ENCODE results near the gene TNFRSF19. TPM values are rescaled to one million over a fixed set of nuclear protein-coding genes. Genes with fewer than 3 reads are reported as not detected.

TNFRSF19 gene
- total and polyA plus RNA-seq, 2 of the 4 experiments (the other 2 are of a cell fraction): 18.6 to 26.3 TPM

DNA sequence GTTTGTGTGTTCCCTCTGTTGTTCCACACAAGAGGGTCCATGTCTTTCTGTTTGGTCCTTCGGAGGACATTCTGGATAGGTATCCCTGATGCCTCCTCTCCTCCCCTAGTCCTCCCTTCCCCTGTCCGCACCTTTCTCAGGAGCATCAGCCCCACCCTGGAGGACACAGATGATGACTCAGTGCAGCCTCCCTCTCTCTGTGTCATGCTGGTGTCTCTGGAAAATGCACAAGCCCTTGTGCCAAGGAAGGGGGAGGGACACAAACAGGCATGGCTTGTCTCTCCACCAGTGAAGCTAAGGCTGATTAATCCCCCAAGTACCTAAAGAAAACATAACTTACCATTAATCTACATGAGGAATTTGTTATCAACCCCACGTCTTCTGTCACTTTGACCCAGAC, 16.2 kb upstream of the TNFRSF19 start:
- no peak overlapping the region for H3K9ac ChIP-seq (ENCODE audit: low read depth, low read length)
- no peak overlapping the region for H3K4ac ChIP-seq (ENCODE audit: low read depth, low read length)
- H3K27ac ChIP-seq (ENCODE audit: insufficient read depth, low read length): no peak overlapping the region
- no peaks in the 10 kb centered on the region for H4K20me1 ChIP-seq (ENCODE audit: insufficient read depth, low read length)
- H3K36me3 ChIP-seq (ENCODE audit: control insufficient read depth, insufficient read depth, low read length): no peaks in the 10 kb centered on the region
- no peak overlapping the region; the same call in 1 of the 2 replicates for H2BK120ac ChIP-seq (ENCODE audit: low read depth, low read length)
- peak; percentile 16 for DNase-seq
- WGBS, 2 experiments (ENCODE audit: extremely low coverage in 2 of 2, insufficient read length in 1 of 2): 86% methylated on average over 1 of the region's 3 CpGs; no CpG with 5 or more reads in 1 of the 2 experiments
- ChIA-PET CTCF (no interaction called here), POLR2A (ENCODE audit: unreplicated experiment) (no interaction called here)
- no peak overlapping the region for H2AK9ac ChIP-seq (replicated peaks; ENCODE audit: low read depth, low read length, poor library complexity)
- H3K23ac ChIP-seq (ENCODE audit: low read depth, low read length): no peak overlapping the region
- no peaks in the 10 kb centered on the region for H3K27me3 ChIP-seq (ENCODE audit: control insufficient read depth, insufficient read depth, low read length)
- no TSS peak for BruUV-seq (replicated peaks)
- H3K4me2 ChIP-seq (ENCODE audit: low read depth, low read length): no peak overlapping the region
- H2BK20ac ChIP-seq (ENCODE audit: low read depth, low read length): no peak overlapping the region
- no peak overlapping the region for H3K56ac ChIP-seq (ENCODE audit: extremely low read depth, insufficient read depth, low read length)
- H3K79me1 ChIP-seq (ENCODE audit: low read depth in 1 of 2, low read length in 2 of 2): 0 out of 4 replicates have a peak, but pooled peaks cover 0 to 11% of the 10 kb centered on the region in 2 experiments
- no peak overlapping the region for H3K4me3 ChIP-seq (ENCODE audit: insufficient read depth, low read depth, low read length)
- H3K14ac ChIP-seq (replicated peaks; ENCODE audit: low read depth, low read length): no peak overlapping the region
- no peak overlapping the region for H4K91ac ChIP-seq (ENCODE audit: insufficient read depth, low read depth, low read length)
- ATAC-seq (ENCODE audit: low read depth): no peak
- H3K4me1 ChIP-seq (ENCODE audit: control insufficient read depth, insufficient read depth, low read length): peaks cover 6% of the 10 kb centered on the region
- no peak overlapping the region for H4K8ac ChIP-seq (ENCODE audit: low read depth in 2 of 2, low read length in 2 of 2)
- TF ChIP-seq POLR2A (IDR thresholded peaks at IDR 0.05; ENCODE audit: low read depth, low read length) (no peak), CHD1 (IDR thresholded peaks at IDR 0.05; ENCODE audit: low read depth, low read length) (no peak), RCOR1 (IDR thresholded peaks at IDR 0.05; ENCODE audit: insufficient replicate concordance, low read length) (no peak), MAZ (IDR thresholded peaks at IDR 0.05; ENCODE audit: borderline replicate concordance, low read depth, low read length) (no peak)
- no peak overlapping the region for H4K5ac ChIP-seq (ENCODE audit: low read depth, low read length)
- H3K9me1 ChIP-seq (ENCODE audit: insufficient read depth, low read length): peaks cover 18% of the 10 kb centered on the region
- intact Hi-C loops (cut with micrococcal nuclease) (no loop called here), in situ Hi-C loops (cut with MboI; ENCODE audit: low sequenced_read_pairs) (no loop called here), dilution Hi-C loops (cut with HindIII; ENCODE audit: low sequenced_read_pairs, unreplicated experiment) (no loop called here)
- peaks cover 4% of the 10 kb centered on the region; the same call in 1 of the 2 replicates for H3K9me3 ChIP-seq (ENCODE audit: control insufficient read depth, insufficient read depth, low read length)
- peak overlapping the region; percentile 29; the same call in 1 of the 2 replicates for H2AK5ac ChIP-seq (ENCODE audit: low read depth, low read length)
- H2BK5ac ChIP-seq (ENCODE audit: low read depth, low read length, poor library complexity, severe bottlenecking): no peak overlapping the region
- no peak overlapping the region for H3K18ac ChIP-seq (ENCODE audit: low read depth, low read length)
- H2BK15ac ChIP-seq (ENCODE audit: low read depth, low read length): no peak overlapping the region
- no peak overlapping the region for H2AFZ ChIP-seq (replicated peaks; ENCODE audit: low read length, poor library complexity)

Data from IMR-90 (cell line).